ENCODE results near the gene PGC.

Gene PGC

DNA sequence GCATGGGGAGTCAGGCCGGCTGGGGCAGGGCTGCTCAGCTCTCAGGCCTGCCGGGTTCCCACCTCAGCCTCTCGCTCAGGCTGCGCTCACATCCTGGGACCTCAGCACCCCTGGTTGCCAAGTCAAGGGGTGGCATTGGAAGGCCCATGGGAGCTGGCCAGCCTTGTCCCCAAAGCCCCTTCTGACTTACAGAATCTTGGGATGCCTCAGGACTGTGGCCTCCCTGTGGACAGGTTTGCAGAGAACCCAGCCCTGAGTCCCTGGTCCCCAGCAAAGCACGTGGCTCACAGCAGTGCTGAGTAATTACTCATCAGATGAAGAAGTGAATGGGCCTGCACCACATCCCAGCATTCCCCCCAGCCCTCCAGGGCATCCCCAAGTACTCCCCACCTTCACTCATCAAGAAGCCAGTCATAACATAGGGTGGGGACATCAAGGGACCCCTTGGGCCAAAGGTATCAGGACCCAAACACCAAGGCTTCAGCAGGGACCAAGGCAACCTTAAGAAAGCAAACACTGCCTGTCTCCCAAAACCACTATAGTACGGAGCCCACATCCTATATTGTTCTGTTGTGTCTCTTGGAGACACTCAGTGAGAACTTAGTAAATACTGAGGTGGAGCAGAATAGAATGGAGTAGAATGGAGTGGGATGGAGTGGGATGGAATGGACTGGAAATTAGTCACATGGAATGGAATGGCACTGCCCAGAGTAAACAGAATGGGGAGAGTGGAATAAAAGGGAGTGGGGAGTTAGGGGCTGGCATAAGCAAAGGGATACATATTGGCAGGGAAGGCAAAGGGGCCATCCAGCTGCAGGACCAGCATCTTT lies 3.6 kb downstream of the PGC start:
- DNase-seq, result no peak

DNA sequence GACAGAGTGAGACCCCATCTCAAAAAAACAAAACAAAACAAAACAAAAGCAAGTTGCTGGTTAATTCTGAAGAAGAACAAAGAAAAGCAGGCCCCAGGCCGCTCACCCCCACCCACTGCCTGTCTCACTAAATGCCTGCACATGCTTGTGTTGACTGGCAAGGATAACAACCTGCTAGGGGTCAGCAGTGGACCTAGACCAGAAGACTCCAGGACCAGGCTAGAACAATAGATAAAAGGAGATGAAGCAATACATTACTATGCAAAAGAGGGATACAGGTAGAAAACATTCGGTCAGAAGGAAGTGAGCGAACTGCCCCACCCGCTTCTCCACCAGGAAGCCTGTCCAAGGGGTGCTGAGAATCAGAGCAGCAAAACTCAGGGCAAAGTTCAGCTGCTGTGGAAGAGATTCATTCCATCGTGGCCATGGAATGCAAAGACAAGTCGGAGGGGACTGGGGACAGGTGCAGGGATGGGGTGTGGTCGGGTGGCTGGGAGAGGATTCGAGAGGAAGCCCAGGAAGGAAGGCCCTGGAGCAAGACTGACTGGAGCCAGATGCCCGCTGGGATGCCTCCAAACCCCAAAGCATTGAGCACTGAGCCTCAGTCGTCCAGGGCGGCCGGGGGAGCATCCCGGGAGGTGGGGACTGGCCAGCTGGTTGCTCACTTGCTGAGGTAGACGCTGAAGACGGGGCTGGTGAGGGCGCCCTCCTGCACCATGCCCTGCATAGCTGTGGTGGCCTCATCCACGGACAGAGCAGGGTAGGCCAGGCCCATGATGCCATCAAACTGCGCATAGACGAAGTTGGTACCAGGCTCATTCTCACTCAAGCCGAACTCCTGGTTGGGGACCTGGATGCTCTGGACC lies 5.3 kb downstream of the PGC start:
- DNase-seq, result no peak

DNA sequence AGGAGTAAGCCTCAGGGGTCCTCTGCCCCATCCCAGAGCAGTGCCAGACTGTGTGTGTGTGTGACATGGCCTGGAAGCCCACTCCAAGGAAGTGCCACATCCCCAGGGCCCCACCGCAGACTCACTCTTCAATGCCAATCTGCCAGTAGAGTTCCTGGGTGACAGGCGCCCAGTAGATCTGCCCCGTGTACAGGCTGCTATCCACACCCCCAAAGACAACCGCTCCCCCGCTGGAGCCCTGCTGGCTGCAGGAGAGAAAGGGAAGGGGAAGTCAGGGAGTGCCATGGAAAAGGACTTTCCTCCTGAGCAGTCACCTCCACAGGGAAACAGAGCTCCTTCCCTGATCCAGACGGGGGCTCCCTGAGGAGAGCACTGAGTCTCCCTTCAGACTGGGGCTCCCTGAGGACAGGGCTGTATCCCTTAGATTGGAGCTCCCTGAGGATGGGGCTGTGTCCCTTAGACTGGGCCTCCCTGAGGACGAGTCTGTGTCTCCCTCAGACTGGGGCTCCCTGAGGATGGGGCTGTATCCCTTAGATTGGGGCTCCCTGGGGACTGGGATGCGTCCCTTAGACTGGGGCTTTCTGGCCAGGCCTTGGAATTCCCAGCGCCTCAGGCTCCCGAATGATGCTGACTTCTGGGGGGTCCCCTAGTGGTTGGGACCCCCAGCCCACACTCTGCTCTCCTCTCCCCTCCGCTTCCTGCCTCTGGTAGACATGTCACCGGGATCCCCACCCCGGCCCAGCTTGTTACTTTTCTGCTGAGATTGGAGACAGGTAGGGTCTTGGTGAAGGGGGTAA lies 6.6 kb downstream of the PGC start:
- no peak for DNase-seq

DNA sequence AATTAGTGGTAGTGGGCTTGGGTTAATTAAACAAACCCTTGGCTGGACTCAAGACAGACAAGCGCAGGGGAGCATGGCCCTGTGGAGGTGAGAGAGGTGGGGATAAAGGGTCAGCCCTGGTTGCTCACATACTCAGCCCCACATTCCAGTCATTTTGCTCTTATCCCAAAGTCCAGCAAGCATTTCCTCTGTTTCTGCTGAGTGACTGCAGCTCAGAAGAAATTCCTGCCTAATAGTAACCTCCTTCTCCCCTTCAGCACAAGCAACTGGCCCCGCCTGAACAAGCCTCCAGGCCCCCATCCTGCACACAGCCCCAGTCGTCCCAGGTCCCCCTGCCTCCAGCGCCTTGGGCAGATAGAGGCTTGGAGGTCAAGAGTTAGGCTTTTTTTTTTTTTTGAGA lies 8.2 kb downstream of the PGC start:
- no peak for DNase-seq

DNA sequence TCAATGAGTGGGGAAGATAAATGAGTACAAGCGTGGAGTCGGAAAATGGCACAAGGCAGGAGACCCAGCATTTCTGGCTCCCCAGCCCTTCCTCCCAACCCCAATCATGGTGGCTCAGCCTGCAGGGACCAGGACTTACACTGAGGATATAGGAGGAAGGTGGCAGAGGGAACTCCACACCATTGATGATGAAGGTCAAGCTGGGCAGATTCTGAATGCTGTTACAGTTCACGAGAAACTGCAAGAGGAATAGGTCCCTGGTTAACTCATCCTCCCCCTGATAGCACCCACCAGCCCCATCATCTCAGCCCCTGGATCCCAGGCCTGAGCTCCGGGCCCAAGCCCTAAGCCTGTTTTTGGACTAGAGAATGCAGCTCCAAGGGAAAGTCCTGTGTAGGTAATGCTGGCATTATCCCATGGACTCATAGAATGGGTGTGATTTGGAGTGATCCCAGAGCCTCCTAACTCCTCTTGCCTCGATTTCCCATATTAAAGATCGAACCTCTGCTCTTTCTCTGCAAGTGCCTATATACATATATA lies 9.5 kb downstream of the PGC start:
- no peak for DNase-seq

DNA sequence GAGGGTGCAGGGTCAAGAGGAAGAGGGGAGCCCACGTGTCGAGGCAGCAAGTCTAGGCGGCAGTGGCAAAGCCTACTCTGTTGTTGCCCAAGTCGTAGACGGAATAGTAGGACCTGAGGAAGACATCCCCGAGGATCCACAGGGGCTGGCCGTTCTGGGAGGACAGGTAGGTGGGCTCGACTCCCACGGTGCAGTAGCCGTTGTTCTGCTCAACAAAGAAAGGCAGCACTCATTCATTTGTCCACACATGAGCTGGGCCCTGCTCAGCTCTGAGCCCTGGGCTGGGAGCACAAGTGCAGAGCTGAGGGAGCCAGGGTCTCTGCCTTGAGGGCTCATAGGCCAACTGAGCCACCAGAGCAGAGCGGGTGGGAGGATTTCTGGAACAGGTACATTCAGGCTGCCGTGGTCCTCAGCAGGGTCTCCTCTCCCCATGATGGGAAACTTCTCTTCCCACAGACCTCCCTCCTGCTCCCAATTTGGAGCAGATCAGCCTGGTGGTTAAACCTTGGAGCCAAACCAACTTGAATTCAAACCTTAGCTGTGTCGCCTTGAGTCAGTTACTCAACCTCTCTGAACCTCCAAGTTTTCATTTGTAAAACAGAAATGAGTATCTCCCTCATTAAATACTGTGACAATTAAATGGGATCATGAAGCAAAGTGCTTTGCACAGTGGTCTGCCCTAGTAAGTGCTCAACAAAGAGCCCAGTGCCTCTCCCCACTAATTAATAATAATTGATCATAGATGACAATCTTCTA lies 10.2 kb downstream of the PGC start:
- no peak for DNase-seq

DNA sequence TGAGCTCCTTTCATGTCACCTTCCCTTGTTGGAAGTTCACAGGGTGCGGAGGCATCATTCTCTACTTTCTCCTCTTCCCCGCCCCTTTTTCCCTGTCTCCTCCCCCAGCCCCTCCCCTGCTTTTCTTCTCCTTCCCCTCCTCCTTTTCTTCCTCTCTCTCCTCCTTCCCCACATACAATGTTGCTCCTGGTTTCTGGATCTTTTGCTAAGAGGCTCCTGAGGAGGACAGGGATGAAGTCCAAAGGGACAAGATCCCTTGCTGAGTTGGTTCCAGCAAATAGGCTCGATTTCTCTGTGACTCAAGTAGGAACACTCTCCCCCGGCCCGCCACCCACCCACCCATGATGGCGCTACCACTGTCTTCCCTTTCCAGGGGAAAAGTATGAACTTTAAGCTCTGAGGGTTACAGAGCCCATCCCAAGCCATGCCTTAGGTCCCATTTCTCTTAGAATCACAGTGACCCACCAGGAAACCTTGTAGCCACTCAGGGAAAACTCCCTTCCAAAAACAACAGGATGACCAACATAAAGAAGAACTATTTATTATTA lies 10.9 kb downstream of the PGC start:
- no peak for DNase-seq

DNA sequence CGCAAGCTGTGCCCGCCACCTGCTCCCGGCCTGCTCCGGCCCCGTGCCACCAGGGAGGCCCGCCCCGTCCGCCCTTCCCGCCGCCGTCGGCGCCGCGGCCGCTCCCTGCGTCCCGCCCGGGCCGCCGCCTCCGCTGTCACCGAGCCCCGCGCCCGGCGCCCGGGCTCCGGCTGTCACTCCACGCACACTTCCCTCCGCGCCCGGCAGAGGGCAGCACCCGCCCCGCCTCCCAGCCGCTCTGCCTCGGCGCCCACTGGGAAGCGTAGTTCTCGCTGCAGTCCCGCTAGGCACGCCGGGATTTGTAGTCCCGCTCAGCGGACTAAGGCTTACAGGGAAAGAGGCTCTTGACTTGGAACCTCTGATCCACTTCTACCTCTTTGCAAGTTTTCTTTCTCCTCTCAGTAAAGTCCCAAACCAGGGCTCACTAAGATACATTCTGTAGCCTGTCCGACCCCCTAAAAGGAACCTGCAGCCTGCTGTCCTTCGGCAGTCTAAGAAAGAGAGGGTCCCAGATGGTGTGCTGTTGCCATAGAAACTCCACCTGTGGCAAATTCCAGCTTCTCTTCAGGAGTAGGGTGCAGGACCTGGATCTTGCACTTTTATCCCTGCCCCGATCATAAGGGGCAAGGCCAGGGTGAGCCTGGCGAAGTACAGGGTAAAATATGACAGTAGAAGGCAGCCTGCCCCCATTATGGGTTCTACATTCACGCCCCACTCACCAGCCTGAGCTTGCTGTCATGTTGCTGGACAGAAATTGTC lies 11.6 kb downstream of the PGC start, which contains the start of gene TFEB:
Gene TFEB (minus strand): TSS at position 182 of the 759 bp plus-strand sequence. CDS start 44,395 bp downstream, outside the sequence.
- peak; percentile 99 for DNase-seq

DNA sequence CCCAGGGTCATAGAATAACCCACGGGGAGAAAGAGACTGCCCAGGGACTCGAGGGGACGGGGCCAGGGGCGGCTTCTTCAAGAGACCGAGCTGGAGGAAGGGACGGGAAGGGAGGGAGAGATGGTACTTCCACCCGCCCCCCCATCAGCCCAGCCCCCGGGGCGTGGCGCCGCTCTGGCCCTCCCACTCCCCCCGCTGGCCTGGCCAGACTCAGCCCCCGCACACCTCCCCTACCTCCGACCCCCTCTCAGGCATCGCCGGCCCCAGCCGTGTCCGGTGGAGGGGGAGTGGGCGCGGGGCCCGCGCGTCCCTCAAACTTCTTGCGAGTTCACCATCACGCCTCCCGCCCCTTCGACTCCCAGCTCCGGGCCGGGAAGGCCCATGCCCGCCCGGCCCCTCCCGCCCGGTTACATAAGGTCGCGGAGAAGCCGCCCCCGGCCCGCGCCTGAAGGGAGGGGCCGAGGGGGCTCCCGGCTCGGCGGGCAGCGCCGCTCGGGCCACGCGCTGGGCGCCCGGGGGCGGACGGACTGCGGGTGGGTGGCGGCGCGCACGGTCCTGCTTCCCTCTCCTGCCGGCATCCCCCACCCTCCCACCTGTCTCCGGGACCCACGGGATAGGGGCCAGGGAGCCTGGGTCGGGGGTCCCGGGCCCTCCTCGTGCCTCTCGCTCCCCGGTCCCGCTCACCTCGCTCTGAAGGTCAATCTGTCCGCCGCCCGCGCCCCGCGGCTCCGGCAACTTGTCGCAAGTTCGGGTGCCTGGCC lies 12.4 kb downstream of the PGC start:
- peak; percentile 82 for DNase-seq

DNA sequence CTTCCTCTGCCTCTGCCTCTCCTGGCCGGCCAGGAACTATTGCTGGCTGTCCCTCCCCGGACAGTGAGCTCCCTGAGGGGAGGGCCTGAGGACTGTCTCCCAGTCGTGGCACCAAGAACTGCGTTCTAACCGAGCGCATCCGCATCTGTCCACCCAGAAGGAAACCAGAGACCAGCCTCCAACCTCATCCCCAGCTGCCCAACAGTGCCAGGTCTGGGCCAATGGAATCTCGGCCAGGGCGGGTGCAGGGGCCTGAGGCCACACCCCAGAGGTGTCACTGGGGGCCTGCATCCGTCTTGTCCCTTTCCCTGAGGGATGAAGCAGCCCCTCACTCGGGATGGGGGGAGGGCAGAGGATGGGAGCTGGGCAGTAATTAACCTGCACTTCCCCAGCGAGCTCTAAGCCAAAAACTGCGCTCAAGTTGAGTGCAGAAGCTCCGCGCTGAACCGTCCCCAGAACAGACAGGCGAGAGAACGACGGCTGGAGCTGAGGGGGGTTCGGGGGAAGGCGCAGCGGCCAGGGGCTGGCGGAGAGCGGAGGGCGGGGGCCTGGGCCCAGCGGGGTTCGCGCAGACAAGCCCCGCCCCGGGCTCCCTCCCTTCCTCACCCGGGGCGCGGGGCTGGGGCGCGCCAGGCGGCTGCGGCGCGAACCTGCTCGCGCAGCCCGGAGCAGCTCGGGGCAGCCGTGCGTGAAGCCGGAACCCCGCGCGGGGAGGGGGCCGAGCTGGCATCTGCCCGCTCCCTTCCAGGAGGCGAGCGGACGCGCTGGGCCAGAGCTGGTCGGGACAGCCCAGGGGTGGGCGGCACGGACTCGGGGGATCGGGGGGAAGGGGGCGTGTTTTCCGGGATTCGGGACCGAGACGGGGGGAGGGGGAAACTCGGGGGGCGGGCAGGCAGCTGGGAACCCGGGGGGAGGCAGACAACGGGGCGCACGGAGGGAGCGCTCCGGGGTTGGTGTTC lies 13.2 kb downstream of the PGC start:
- DNase-seq, result peak; percentile 76

DNA sequence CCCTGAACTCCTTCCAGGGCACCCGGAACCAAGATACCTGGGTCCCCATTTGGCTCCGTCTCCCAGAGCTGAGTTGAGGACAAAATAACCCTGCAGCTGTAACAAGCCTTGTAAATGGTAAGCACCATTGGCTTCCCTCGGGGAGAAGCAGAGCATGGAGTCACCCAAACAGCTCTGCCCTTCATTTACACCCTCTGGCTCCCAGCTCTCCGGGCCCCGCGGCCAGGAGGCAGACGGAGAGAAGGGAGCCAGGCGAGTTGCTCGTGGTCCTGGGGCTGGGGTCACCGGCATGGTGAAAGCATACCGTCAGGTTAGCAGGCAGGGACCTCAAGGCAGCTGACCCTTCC lies 13.9 kb downstream of the PGC start:
- DNase-seq, result no peak

DNA sequence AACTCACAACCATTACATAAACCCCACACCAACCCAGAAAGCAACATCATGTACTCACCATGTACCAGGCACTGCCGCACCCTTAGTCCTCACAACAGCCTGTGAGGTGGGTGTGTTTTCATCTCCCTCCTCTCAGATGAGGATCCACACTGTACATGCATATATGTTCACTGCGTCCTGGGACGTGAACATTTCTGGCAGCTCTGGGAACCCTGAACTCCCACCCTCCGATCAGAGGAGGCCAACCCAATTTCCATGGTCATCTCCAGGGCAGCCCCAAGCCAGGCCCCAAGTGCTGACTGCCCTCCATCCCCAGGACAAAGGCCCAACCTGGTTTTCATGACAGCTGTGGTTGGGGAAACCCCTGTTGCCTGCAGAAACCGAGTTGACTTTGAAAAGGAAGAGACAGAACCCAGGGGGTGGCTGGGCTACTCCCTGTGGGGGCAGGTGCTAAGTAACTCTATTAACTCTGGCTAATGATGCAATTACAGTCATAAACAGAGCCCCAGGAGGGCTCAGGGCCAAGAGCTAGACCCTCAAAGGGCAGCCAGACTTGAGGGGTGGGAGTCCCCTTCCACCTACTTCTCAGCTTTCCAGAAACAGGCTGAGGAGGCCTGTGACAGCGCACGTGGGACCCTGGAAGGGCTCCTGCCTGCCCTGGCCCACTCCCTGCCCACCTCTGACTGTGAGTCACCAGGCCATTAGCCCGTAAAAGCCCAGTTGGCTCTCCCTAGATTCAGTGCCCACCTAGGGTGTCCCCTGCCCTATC lies 14.4 kb downstream of the PGC start:
- DNase-seq, result peak; percentile 67

DNA sequence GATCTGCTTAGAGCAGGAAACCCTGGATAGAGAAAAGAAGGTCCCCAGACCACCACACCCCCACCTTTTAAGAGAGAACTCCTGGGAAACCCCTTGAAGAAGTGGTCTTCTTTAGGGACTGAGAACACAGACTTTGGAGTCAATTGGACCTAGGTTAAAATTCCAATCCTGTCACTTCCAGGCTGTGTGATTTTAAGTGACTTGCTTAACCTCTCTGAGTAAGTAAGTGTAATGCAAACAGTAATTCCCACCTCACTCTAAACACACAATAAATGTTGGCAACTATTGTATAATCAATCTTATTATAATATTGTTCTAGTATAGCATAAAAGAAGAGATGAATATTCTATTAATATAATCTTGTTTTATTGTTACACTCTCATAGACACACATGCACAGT lies 15.0 kb downstream of the PGC start:
- no peak for DNase-seq

DNA sequence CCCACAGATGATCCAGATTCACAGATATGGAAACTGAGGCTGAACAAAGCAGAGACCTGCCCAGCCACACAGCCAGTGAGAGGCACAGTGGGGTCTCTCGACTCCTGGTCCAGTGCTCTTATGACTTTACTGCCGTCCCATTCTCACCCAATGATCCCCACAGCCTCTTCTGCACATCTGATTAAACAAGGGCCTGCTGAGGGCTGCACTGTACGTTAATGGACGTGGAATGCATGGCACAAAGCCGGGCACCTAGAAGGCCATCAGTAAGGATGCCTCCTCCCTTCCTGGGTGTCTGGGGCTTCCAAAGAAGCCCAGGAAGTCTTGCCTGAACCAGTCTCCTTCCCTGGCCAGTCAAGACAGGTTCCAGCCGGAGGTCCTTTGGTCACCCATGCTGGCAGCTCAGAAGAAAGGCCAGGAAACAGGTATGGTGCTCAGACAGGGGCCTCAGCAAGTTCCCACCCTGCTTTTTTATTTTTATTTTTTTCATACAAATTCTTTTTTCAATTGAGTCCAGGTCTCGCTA lies 15.6 kb downstream of the PGC start:
- DNase-seq, result no peak

DNA sequence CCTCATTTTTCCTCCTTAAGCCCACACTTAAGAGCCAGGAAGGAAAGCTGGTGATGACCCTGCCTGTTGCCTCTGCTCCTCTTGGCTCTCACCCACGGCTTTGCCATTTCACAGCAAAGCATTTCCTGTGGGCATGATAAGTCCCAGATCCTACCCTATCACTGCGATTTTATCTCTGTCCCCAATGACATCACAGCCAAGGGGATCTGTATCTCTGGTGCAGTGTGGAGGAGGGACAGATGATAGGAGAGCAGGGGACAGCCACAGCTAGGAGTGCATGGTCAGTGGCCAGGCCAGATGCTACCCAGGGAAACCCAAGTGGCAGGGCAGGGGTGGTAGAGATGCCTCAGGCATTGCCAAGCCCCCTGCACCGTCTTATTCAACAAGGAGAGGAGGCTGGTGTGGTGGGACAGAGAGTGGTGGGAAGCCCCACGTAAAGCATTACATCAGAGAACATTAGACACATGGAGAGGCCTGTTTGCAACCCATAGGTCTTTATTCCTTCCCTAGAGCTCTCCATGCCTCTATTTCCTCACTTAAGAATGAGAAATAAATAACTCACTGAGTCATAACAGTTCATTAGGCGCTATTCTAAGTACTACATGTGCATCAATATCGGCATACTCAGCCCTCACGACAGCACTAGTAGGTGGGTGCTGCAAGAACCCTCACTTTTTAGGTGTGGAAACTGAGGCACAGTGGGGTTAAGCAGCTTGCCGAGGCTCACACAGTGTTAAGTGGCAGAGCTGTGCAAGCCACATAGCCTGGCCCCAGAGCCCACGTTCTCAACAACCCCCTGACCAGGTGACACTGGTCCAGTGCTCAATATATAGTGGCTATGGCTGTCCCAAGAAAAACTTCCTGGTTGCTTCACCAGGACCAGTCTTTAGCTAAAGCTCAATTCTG lies 16.4 kb downstream of the PGC start:
- DNase-seq, result no peak

DNA sequence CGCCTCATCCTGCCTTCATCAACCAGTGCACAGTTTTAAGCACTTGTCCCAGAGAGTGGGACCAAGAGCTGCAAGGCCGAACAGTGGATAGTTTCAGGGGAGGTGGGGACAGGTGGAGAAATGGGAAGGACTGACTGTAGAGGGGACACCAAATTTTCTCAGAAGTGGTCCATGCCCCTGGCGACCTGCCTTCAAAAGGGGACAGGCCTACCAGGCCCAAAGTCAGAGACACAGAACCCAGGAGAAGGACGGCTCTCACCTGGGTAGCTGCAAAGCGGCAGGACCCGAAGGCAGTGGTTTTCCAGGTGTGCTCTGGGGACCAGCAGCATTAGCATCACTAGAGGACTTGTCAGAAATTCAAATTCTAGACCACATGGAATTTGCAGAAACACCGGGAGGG lies 17.6 kb downstream of the PGC start:
- no peak for DNase-seq

DNA sequence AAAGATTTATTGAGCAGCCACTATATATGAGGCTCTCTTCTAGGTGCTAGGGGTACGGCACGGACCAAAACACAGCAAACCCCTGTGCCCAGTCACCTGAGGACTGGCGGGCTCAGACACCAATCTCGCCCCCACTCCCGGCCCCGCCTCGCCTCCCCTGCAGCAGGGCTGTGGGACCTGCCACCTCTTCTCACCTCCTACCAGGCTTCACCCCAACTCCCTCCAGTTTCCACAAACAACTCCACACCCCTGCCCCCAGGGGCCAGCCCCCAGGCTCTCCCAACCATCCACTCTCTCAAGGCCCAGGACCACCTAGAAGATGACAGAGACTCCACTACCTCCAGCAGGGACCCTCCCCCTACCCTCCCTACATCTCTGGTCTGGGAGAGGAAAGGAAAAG lies 18.2 kb downstream of the PGC start:
- no peak for DNase-seq

All from activated CD8-positive, alpha-beta memory T cell treated with anti-CD3 and anti-CD28 coated beads, Interleukin-2, amount 50 U/mL, for 48 hours (primary cell).